Mucosa of rectum (tissue), 2 donors: ENCODE data around the gene CDH7.

Source experiments
- H3K27ac ChIP-seq, 2 donors: one replicate each; pipeline ENCODE4 v1.7.0; 2013; ENCODE audit warnings: inconsistent platforms in 2 of 2, low read depth in 2 of 2, low read length in 2 of 2
- H3K27me3 ChIP-seq, 2 donors: one replicate each; pipeline ENCODE4 v1.7.0; 2013; ENCODE audit warnings: low read length in 2 of 2; ENCODE audit not compliant: control insufficient read depth in 2 of 2, insufficient read depth in 2 of 2
- H3K36me3 ChIP-seq, 2 donors: one replicate each; pipeline ENCODE4 v1.7.0; 2013; ENCODE audit warnings: low read length in 2 of 2; ENCODE audit not compliant: control insufficient read depth in 2 of 2, insufficient read depth in 2 of 2
- H3K4me1 ChIP-seq, 2 donors: one replicate each; pipeline ENCODE4 v1.7.0; 2013; ENCODE audit warnings: low read length in 2 of 2, mild to moderate bottlenecking in 1 of 2; ENCODE audit not compliant: control insufficient read depth in 2 of 2, insufficient read depth in 2 of 2
- H3K4me3 ChIP-seq, 2 donors: one replicate each; pipeline ENCODE4 v1.7.0; 2013; ENCODE audit warnings: low read length in 2 of 2
- H3K9ac ChIP-seq, 2 donors: one replicate each; pipeline ENCODE4 v1.7.0; 2013; ENCODE audit warnings: low read length in 2 of 2, low read depth in 1 of 2, mild to moderate bottlenecking in 1 of 2
- H3K9me3 ChIP-seq, 2 donors: one replicate each; pipeline ENCODE4 v1.7.0; 2013; ENCODE audit warnings: low read length in 2 of 2; ENCODE audit not compliant: control insufficient read depth in 2 of 2
- donor health status: healthy.
- donor health status: Normal muscosa, but diverticular disease.

CDH7 gene

DNA sequence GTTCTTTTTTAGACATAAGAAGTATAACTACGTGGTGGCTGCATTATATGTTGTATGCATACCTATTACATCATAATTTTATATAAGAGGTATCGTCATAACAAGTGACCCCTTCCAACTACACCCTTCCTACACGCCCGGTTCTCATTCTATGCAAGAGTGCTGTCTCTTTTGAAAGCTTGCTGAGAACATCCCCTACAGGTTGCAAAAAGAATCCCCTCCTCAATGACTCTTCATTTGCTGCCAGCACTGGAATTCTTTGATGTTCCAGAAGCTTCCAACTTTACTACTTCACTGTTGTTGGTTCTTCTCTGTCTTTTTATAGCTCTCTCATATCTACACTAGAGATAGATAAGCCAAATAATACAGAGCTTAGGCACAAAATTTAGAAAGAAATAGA, 66.4 kb downstream of the CDH7 start:
- H3K4me1 ChIP-seq, result no peaks in the 10 kb centered on the region
- H3K27me3 ChIP-seq, result no peaks in the 10 kb centered on the region
- H3K4me3 ChIP-seq, result no peak overlapping the region
- H3K27ac ChIP-seq, result no peak overlapping the region
- no peak overlapping the region for H3K9ac ChIP-seq
- no peaks in the 10 kb centered on the region for H3K36me3 ChIP-seq
- no peaks in the 10 kb centered on the region for H3K9me3 ChIP-seq

- no peak overlapping the region for H3K9ac ChIP-seq
- H3K9me3 ChIP-seq, result no peaks in the 10 kb centered on the region
- no peaks in the 10 kb centered on the region for H3K27me3 ChIP-seq
- H3K4me3 ChIP-seq, result no peak overlapping the region
- no peak overlapping the region for H3K27ac ChIP-seq
- H3K36me3 ChIP-seq, result no peaks in the 10 kb centered on the region
- no peaks in the 10 kb centered on the region for H3K4me1 ChIP-seq
Measured at GRCh38 chr18:65821911-65822310, 71.1 kb downstream of the CDH7 start.

DNA sequence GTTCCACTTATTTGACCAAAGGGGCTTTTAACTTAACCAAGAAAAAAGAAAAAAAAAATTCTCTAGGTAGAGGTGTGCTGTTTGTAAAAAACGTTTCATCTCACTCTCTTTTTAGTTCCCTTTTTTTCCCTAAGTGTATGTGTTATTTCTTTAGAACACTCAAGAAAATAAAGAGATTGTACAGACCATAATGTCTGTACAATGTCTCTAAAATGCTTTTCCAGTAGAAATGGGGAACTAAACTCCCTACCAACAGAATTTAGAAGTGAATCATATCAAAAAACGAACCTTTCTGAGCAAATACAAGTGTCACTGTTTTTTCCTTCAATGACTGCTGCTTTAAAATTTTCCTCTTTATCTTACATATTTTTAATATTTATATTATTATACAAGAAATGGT, 72.0 kb downstream of the CDH7 start:
- Histone ChIP-seq H3K9ac (no peak overlapping the region), H3K27me3 (no peaks in the 10 kb centered on the region), H3K9me3 (no peaks in the 10 kb centered on the region), H3K36me3 (no peaks in the 10 kb centered on the region), H3K4me3 (no peak overlapping the region), H3K4me1 (no peaks in the 10 kb centered on the region), H3K27ac (no peak overlapping the region)

DNA sequence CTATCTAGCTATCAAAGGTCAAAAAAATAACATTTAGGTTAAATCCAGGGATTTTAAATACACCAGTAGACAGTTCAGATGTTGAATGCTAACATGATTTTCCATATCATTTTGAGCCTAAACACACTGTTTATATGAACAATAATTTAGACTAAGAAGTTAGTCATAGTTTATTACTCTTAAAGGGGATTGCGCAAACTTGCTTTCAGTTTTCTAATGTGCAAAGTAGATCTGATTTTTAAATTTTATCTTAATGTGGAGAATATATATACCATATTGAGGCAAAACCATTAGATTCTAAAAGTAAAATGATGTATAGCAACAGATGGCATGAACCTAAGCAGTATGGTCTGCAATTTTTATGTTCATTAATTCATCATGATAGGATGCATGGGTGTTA, 76.6 kb downstream of the CDH7 start:
- no peaks in the 10 kb centered on the region for H3K27me3 ChIP-seq
- H3K36me3 ChIP-seq, result no peaks in the 10 kb centered on the region
- no peaks in the 10 kb centered on the region for H3K4me1 ChIP-seq
- H3K9me3 ChIP-seq, result no peaks in the 10 kb centered on the region
- H3K9ac ChIP-seq, result no peak overlapping the region
- no peak overlapping the region for H3K4me3 ChIP-seq
- no peak overlapping the region for H3K27ac ChIP-seq

- no peaks in the 10 kb centered on the region for H3K9me3 ChIP-seq
- no peak overlapping the region for H3K9ac ChIP-seq
- H3K4me3 ChIP-seq, result no peak overlapping the region
- H3K4me1 ChIP-seq, result no peaks in the 10 kb centered on the region
- H3K27ac ChIP-seq, result no peak overlapping the region
- H3K27me3 ChIP-seq, result no peaks in the 10 kb centered on the region
- H3K36me3 ChIP-seq, result no peaks in the 10 kb centered on the region
Measured at GRCh38 chr18:65835881-65836280, 85.1 kb downstream of the CDH7 start.

- Histone ChIP-seq H3K4me3 (no peak overlapping the region), H3K36me3 (no peaks in the 10 kb centered on the region), H3K27ac (no peak overlapping the region), H3K27me3 (no peaks in the 10 kb centered on the region), H3K9ac (no peak overlapping the region), H3K9me3 (no peaks in the 10 kb centered on the region), H3K4me1 (no peaks in the 10 kb centered on the region)
Measured at GRCh38 chr18:65846107-65846506, 95.3 kb downstream of the CDH7 start.

- no peak overlapping the region for H3K9ac ChIP-seq
- H3K4me1 ChIP-seq, result no peaks in the 10 kb centered on the region
- no peaks in the 10 kb centered on the region for H3K36me3 ChIP-seq
- no peak overlapping the region for H3K27ac ChIP-seq
- no peaks in the 10 kb centered on the region for H3K9me3 ChIP-seq
- H3K27me3 ChIP-seq, result no peaks in the 10 kb centered on the region
- H3K4me3 ChIP-seq, result no peak overlapping the region
Measured at GRCh38 chr18:65852273-65852672, 101.5 kb downstream of the CDH7 start.

DNA sequence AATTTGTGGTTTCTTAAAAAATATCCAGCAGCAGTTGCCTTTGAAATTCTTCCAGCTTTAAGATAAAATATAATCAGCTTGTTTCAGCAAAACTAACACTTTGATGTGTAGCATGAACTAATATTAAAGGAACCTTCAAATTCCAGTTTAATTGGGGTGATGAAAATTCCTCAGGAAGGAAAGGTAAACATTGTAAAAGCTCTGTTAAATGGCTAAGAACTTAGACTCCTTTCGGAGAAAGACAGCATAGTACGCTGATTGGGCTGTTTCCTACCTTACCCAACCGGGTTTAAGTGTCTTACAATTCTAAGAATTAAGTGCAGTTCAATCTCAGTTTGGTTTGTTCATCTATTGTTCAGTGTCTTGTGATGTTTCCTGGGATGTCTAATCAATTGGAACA, 108.3 kb downstream of the CDH7 start:
- no peak overlapping the region for H3K9ac ChIP-seq
- no peaks in the 10 kb centered on the region for H3K36me3 ChIP-seq
- no peak overlapping the region for H3K27ac ChIP-seq
- H3K27me3 ChIP-seq, result no peaks in the 10 kb centered on the region
- no peak overlapping the region for H3K4me3 ChIP-seq
- H3K9me3 ChIP-seq, result no peaks in the 10 kb centered on the region
- H3K4me1 ChIP-seq, result no peaks in the 10 kb centered on the region

DNA sequence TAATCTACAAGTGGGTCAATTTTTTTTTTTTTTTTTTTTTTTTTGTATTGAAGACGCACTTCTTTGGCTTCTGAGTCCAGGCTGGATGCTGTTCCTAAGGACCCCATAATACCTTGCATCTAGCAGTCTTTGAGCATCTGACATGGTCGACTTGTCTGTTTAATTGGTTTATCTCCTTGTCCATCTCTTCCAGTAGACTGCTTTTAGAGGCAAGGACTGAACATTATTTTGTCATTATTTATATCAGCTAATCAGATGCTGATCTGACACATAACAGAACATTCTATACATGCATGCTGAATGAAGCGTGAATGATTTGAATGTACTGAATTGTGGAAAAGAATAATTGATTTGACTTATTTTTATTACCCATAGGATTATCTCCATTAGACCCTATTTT, 118.7 kb downstream of the CDH7 start:
- no peaks in the 10 kb centered on the region for H3K27me3 ChIP-seq
- no peaks in the 10 kb centered on the region for H3K36me3 ChIP-seq
- H3K27ac ChIP-seq, result no peak overlapping the region
- no peak overlapping the region for H3K4me3 ChIP-seq
- H3K9me3 ChIP-seq, result no peaks in the 10 kb centered on the region
- H3K9ac ChIP-seq, result no peak overlapping the region
- H3K4me1 ChIP-seq, result no peaks in the 10 kb centered on the region

GRCh38 chr18:65876310-65876709, 125.5 kb downstream of the CDH7 start:
- no peaks in the 10 kb centered on the region for H3K9me3 ChIP-seq
- no peak overlapping the region for H3K9ac ChIP-seq

DNA sequence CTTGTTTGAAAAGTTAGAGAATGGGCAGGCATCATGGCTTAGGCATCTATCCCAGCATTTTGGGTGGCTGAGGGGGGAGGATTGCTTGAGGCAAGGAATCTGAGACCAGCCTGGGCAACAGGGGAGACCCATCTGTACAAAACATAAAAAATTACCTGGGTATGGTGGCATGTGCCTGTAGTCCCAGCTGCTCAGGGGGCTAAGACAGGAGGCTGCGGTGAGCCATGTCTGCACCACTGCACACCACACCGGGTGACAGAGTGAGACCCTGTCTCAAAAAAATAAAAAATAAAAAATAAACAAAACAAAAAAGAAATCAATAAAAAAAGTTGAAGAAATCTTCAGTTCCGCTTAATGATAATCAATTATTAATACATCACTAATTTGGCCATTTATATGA, 146.5 kb downstream of the CDH7 start:
- H3K27ac ChIP-seq, result no peak overlapping the region
- no peaks in the 10 kb centered on the region for H3K4me1 ChIP-seq
- no peak overlapping the region for H3K9ac ChIP-seq
- H3K36me3 ChIP-seq, result no peaks in the 10 kb centered on the region
- H3K9me3 ChIP-seq, result no peaks in the 10 kb centered on the region
- no peak overlapping the region for H3K4me3 ChIP-seq
- no peaks in the 10 kb centered on the region for H3K27me3 ChIP-seq

More at GRCh38 chr18:65876310-65876709, 125.5 kb downstream of the CDH7 start:
- H3K27me3 ChIP-seq, result no peaks in the 10 kb centered on the region
- H3K4me3 ChIP-seq, result no peak overlapping the region
- no peaks in the 10 kb centered on the region for H3K36me3 ChIP-seq
- no peaks in the 10 kb centered on the region for H3K4me1 ChIP-seq
- no peak overlapping the region for H3K27ac ChIP-seq
